Activated T-cell treated with anti-CD3 and anti-CD28 coated beads, Interleukin-2, amount 50 U/mL, for 72 hours (primary cell): ENCODE data around the gene ARHGAP22. TPM values are rescaled to one million over a fixed set of nuclear protein-coding genes. Genes with fewer than 3 reads are reported as not detected.

Source experiments
- ATAC-seq, 2 donors: fragments of 150-1000 bp; cut with Tn5 transposase; replicated peaks in 1 of 2; 2 replicates each; pipeline ENCODE4 v1.10.0; 2021; ENCODE audit warnings: moderate library complexity in 2 of 2, mild to moderate bottlenecking in 1 of 2
- DNase-seq, 2 donors: peaks; one replicate each; pipeline ENCODE4 v3.0.0; 2021 to 2022; ENCODE audit warnings: mixed read lengths in 1 of 2
- H3K27ac Mint-ChIP-seq: one replicate; pipeline ENCODE4 v1.8.0; 2022; ENCODE audit warnings: mild to moderate bottlenecking, moderate library complexity, mixed read lengths
- H3K27me3 Mint-ChIP-seq: one replicate; pipeline ENCODE4 v1.8.0; 2022; ENCODE audit warnings: low read depth, mixed read lengths
- H3K36me3 Mint-ChIP-seq, 2 donors: one replicate each; pipeline ENCODE4 v1.8.0; 2022; ENCODE audit warnings: mixed read lengths in 2 of 2, mild to moderate bottlenecking in 1 of 2; ENCODE audit not compliant: insufficient read depth in 2 of 2
- H3K4me1 Mint-ChIP-seq: one replicate; pipeline ENCODE4 v1.8.0; 2022; ENCODE audit warnings: low read depth, mixed read lengths
- H3K4me3 Mint-ChIP-seq, 2 donors: one replicate each; pipeline ENCODE4 v1.8.0; 2022; ENCODE audit warnings: mild to moderate bottlenecking in 2 of 2, mixed read lengths in 2 of 2, moderate library complexity in 2 of 2
- H3K9me3 Mint-ChIP-seq, 2 donors: one replicate each; pipeline ENCODE4 v1.8.0; 2022; ENCODE audit warnings: mixed read lengths in 2 of 2
- total RNA-seq, 2 donors: library from RNA; stranded (reverse); gene quantifications; one replicate each; pipeline ENCODE4 v1.2.3, GENCODE V29; 2022

The ARHGAP22 gene
- total RNA-seq, 2 donors from 2014 or later: not detected

GRCh38 chr10:48457949-48458661 is 146.8 kb downstream of the ARHGAP22 start:
- no peaks in the 10 kb centered on the region for H3K36me3 Mint-ChIP-seq
- H3K4me1 Mint-ChIP-seq: no peaks in the 10 kb centered on the region
- H3K27ac Mint-ChIP-seq: no peak overlapping the region
- ATAC-seq (no peak), DNase-seq (no peak)
- no peaks in the 10 kb centered on the region for H3K27me3 Mint-ChIP-seq
- no peak overlapping the region for H3K4me3 Mint-ChIP-seq
- H3K9me3 Mint-ChIP-seq: no peaks in the 10 kb centered on the region

GRCh38 chr10:48456808-48457761 is 147.8 kb downstream of the ARHGAP22 start:
- H3K9me3 Mint-ChIP-seq: no peaks in the 10 kb centered on the region
- H3K27ac Mint-ChIP-seq: no peak overlapping the region
- ATAC-seq (peak in 1 of 2 donors; percentile 32), DNase-seq (no peak)
- no peak overlapping the region for H3K4me3 Mint-ChIP-seq
- H3K36me3 Mint-ChIP-seq: no peaks in the 10 kb centered on the region
- no peaks in the 10 kb centered on the region for H3K27me3 Mint-ChIP-seq
- H3K4me1 Mint-ChIP-seq: no peaks in the 10 kb centered on the region

DNA sequence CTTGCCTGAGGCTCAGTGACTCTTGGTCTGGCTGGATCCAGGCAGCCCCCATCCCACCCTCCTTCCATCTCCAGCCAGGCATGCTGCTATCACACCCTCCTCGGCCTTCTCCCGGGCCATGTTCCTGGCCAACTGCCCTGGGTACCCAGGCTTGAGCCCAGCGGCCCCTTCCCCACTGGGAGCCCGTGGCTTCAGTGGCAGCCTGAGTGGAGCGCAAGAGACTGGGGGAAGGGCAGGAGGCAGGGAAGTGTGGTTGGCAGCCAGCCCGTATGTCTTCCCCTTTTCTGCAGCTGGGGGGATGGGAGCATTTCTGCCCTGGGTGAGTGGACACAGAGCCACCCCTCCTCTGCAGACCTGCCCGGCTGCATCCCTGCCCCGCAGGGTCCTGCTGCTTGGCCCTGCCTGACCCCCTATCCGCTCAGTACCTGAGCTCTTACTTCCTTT is 148.5 kb downstream of the ARHGAP22 start:
- H3K4me3 Mint-ChIP-seq: no peak overlapping the region
- H3K27ac Mint-ChIP-seq: no peak overlapping the region
- DNase-seq (no peak), ATAC-seq (no peak)
- H3K27me3 Mint-ChIP-seq: no peaks in the 10 kb centered on the region
- H3K36me3 Mint-ChIP-seq: no peaks in the 10 kb centered on the region
- no peaks in the 10 kb centered on the region for H3K4me1 Mint-ChIP-seq
- no peaks in the 10 kb centered on the region for H3K9me3 Mint-ChIP-seq

DNA sequence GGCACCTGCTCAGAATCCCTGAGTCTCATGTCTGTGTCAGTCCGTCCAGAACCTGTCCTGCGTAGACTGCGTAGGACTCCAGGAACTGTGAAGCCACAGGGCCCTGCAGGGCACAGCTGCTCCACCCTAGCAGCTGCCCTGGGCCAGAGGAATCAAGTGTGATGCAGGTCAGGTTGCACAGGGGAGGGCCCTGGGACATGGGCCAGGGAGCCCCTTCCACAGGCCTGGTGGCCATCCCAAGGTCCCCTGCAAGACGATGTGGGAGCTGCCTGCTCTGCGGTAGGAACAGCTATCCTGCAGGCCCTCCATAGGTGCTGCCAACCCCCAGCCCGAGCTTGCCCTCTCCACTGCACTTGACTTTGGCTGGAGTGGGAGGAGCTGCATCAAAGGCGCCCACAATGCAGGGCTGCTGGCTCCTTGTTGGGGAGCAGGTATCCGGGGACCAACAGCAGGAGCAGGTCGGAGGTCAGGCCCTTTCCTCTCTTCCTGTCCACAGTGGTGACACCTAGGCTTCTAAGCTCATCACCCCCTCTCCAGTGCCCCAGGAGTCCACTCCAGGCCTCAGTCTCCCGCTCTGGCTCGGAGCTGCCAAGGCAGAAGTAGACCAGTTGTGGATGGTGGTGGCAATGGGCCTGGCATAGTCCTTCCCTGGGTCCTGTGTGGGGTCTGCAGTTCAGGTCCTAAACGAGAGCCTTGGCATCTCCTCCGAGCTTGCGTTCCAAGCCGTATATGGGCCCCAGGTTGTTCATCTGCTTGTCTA is 149.3 kb downstream of the ARHGAP22 start:
- H3K36me3 Mint-ChIP-seq: no peaks in the 10 kb centered on the region
- no peaks in the 10 kb centered on the region for H3K9me3 Mint-ChIP-seq
- H3K27ac Mint-ChIP-seq: no peak overlapping the region
- no peaks in the 10 kb centered on the region for H3K4me1 Mint-ChIP-seq
- DNase-seq (no peak), ATAC-seq (no peak)
- H3K27me3 Mint-ChIP-seq: no peaks in the 10 kb centered on the region
- no peak overlapping the region for H3K4me3 Mint-ChIP-seq

DNA sequence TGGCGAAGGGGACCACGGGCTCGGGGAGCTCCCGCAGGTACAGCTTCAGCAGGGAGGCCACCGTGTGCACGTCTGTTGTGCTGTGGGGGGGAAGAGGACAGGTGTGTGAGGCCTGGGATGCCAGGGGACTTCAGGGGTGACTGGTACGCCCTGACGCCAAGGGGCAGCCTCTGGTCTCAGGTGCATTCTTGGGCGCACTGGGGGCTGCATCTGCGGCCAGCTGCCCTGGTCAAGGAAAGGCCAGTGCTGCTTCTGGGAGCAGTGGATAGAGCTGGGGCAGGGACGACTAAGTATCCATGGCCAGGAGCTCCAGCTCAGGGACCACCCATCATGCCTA is 149.8 kb downstream of the ARHGAP22 start:
- no peak for ATAC-seq
- Mint-ChIP-seq H3K4me1 (no peaks in the 10 kb centered on the region), H3K27me3 (no peaks in the 10 kb centered on the region), H3K36me3 (no peaks in the 10 kb centered on the region), H3K4me3 (no peak overlapping the region), H3K9me3 (no peaks in the 10 kb centered on the region), H3K27ac (no peak overlapping the region)
- no peak for DNase-seq

GRCh38 chr10:48454302-48455054 is 150.4 kb downstream of the ARHGAP22 start:
- H3K9me3 Mint-ChIP-seq: no peaks in the 10 kb centered on the region
- no peaks in the 10 kb centered on the region for H3K4me1 Mint-ChIP-seq
- no peak overlapping the region for H3K4me3 Mint-ChIP-seq
- DNase-seq (no peak), ATAC-seq (no peak)
- no peaks in the 10 kb centered on the region for H3K27me3 Mint-ChIP-seq
- H3K36me3 Mint-ChIP-seq: no peaks in the 10 kb centered on the region
- H3K27ac Mint-ChIP-seq: no peak overlapping the region

GRCh38 chr10:48453451-48454301 is 151.2 kb downstream of the ARHGAP22 start:
- Mint-ChIP-seq H3K4me1 (no peaks in the 10 kb centered on the region), H3K36me3 (no peaks in the 10 kb centered on the region), H3K4me3 (no peak overlapping the region), H3K9me3 (no peaks in the 10 kb centered on the region), H3K27ac (no peak overlapping the region), H3K27me3 (no peaks in the 10 kb centered on the region)
- ATAC-seq: no peak
- no peak for DNase-seq

DNA sequence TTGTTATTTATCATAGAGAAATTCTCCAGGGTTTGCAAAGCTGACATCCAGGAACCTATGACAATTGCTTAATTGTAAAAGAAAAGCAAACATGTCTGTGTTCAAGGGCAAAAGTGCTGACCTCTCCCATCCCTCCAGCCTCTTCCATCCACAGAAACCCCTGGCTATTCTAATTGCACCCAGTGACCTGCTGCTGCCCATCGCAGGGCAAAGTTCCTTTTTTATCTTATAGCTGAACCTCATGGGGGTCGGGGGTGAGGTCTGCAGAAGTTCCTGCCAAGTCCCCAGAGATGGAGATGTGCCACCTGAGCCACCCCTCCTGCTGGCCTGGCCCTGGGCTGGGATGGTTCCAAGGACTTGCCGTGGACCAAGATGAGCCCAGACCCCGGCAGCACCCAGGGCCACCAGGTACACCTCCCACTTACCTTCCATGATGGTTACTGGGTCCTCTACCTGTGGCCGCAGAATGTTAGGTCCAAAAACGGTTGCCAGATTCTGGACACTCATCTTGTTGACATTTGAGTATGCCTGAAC is 151.9 kb downstream of the ARHGAP22 start:
- no peaks in the 10 kb centered on the region for H3K27me3 Mint-ChIP-seq
- H3K27ac Mint-ChIP-seq: no peak overlapping the region
- no peaks in the 10 kb centered on the region for H3K36me3 Mint-ChIP-seq
- no peak for DNase-seq
- H3K4me1 Mint-ChIP-seq: no peaks in the 10 kb centered on the region
- ATAC-seq: no peak
- H3K4me3 Mint-ChIP-seq: no peak overlapping the region
- H3K9me3 Mint-ChIP-seq: no peaks in the 10 kb centered on the region

- H3K4me1 Mint-ChIP-seq: no peaks in the 10 kb centered on the region
- no peak overlapping the region for H3K27ac Mint-ChIP-seq
- DNase-seq (no peak), ATAC-seq (no peak)
- H3K36me3 Mint-ChIP-seq: no peaks in the 10 kb centered on the region
- no peaks in the 10 kb centered on the region for H3K27me3 Mint-ChIP-seq
- no peak overlapping the region for H3K4me3 Mint-ChIP-seq
- H3K9me3 Mint-ChIP-seq: no peaks in the 10 kb centered on the region
Measured at GRCh38 chr10:48451969-48452878, 152.6 kb downstream of the ARHGAP22 start.

GRCh38 chr10:48450741-48451466 is 154.0 kb downstream of the ARHGAP22 start:
- Mint-ChIP-seq H3K27me3 (no peaks in the 10 kb centered on the region), H3K36me3 (no peaks in the 10 kb centered on the region), H3K27ac (no peak overlapping the region), H3K9me3 (no peaks in the 10 kb centered on the region), H3K4me3 (no peak overlapping the region), H3K4me1 (no peaks in the 10 kb centered on the region)
- DNase-seq (no peak), ATAC-seq (no peak)
